Measurements from ENCODE around the gene CYBC1.

- TF ChIP-seq SP1 (IDR thresholded peaks at IDR 0.05; ENCODE audit: low read depth), result no peak
- TF ChIP-seq ZFX (IDR thresholded peaks at IDR 0.05), result no peak
- no peak for TF ChIP-seq RAD21 (IDR thresholded peaks at IDR 0.05; ENCODE audit: low read depth)
Observed at GRCh38 chr17:82489851-82490511, 39.4 kb upstream of the CYBC1 start.

Data from HCT116 (cell line).